Measurements from ENCODE around the gene MADCAM1. TPM values are rescaled to one million over a fixed set of nuclear protein-coding genes. Genes with fewer than 3 reads are reported as not detected.
A peak's percentile ranks its signal among the peaks of the same experiment; 100 is the strongest.

MADCAM1 gene
- total RNA-seq, 1 donor from 2014 or later: 1.2 TPM

DNA sequence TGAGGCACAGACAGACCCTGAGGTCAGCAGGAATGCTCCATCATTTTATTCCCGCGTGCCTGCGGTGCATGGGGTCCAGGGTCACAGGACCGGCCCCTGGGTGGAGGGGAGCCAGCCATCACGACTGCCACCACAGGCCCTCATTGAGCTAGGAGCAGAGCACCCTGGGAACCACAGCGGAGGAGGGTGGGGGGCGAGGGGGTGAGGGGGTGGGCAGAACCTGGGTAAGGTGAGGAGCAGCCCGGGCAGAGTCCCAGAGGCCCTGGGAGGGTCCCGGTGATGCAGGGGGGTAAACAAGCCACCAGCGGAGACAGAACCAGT is 1.2 kb upstream of the MADCAM1 start:
- Histone ChIP-seq H3K4me1 (no peaks in the 10 kb centered on the region), H3K9me3 (no peaks in the 10 kb centered on the region), H3K4me3 (no peak overlapping the region), H3K36me3 (no peaks in the 10 kb centered on the region), H3K27me3 (peaks cover 33% of the 10 kb centered on the region), H3K27ac (no peak overlapping the region)
- TF ChIP-seq, protein P1, sequence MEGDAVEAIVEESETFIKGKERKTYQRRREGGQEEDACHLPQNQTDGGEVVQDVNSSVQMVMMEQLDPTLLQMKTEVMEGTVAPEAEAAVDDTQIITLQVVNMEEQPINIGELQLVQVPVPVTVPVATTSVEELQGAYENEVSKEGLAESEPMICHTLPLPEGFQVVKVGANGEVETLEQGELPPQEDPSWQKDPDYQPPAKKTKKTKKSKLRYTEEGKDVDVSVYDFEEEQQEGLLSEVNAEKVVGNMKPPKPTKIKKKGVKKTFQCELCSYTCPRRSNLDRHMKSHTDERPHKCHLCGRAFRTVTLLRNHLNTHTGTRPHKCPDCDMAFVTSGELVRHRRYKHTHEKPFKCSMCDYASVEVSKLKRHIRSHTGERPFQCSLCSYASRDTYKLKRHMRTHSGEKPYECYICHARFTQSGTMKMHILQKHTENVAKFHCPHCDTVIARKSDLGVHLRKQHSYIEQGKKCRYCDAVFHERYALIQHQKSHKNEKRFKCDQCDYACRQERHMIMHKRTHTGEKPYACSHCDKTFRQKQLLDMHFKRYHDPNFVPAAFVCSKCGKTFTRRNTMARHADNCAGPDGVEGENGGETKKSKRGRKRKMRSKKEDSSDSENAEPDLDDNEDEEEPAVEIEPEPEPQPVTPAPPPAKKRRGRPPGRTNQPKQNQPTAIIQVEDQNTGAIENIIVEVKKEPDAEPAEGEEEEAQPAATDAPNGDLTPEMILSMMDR (IDR thresholded peaks at IDR 0.05): no peak
- intact Hi-C loops (cut with DNase I): no loop called here
- DNase-seq: no peak
- ATAC-seq: no peak

DNA sequence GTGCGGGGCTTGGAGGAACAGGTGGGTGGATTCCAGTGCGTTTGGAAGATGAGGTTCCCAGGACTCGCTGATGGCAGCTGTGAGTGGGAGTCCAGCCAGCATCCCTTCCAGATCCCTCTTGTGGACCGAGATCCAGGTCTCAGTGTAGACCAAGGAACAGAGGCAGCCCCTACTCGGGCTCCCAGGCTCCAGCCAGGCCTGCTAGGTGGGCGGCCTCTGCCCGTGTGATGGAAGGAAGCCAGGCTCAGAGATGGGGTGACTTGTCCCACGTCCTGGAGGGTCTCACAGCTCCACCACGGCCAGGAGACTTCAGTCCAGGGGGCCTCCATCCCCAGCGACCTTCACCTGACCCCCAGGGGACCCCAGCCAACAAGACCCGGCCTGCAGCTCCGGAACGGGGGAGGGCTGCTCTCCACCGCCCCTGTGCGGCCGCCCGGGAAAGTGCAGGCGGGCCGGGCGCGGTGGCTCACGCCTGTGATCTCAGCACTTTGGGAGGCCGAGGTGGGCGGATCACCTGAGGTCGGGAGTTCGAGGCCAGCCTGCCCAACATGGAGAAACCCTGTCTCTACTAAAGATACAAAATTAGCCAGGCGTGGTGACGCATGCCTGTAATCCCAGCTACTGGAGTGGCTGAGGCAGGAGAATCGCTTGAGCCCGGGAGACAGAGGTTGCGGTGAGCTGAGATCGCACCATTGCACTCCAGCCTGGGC is 729 bp upstream of the MADCAM1 start:
- H3K27me3 ChIP-seq: peaks cover 34% of the 10 kb centered on the region
- no peaks in the 10 kb centered on the region for H3K36me3 ChIP-seq
- H3K9me3 ChIP-seq: no peaks in the 10 kb centered on the region
- H3K27ac ChIP-seq: no peak overlapping the region
- H3K4me1 ChIP-seq: no peaks in the 10 kb centered on the region
- intact Hi-C loops (cut with DNase I): no loop called here
- TF ChIP-seq, protein P1 (IDR thresholded peaks at IDR 0.05): peak; percentile 66
- peak; percentile 51 for ATAC-seq
- no peak overlapping the region for H3K4me3 ChIP-seq
- peak; percentile 67 for DNase-seq

DNA sequence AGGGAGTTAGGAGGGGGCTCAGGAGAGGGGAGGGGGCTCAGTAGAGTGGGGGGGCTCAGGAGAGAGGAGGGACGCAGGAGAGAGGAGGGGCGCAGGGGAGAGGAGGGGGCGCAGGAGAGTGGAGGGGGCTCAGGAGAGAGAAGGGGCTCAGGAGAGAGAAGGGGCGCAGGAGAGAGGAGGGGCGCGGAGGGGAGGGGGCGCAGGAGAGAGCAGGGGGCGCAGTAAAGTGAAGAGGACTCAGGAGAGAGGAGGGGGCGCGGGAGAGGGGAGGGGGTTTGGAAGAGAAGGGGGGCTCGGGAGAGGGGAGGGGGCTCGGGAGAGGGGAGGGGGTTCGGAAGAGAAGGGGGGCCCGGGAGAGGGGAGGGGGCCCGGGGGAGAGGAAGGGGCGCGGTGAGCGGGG is 700 bp downstream of the MADCAM1 start:
- no peaks in the 10 kb centered on the region for H3K4me1 ChIP-seq
- no peaks in the 10 kb centered on the region for H3K36me3 ChIP-seq
- no peak overlapping the region for H3K27ac ChIP-seq
- intact Hi-C loops (cut with DNase I): no loop called here
- no peaks in the 10 kb centered on the region for H3K9me3 ChIP-seq
- TF ChIP-seq, protein P1 (IDR thresholded peaks at IDR 0.05): no peak
- no peak for ATAC-seq
- no peak for DNase-seq
- H3K27me3 ChIP-seq: peaks cover 34% of the 10 kb centered on the region
- H3K4me3 ChIP-seq: no peak overlapping the region

DNA sequence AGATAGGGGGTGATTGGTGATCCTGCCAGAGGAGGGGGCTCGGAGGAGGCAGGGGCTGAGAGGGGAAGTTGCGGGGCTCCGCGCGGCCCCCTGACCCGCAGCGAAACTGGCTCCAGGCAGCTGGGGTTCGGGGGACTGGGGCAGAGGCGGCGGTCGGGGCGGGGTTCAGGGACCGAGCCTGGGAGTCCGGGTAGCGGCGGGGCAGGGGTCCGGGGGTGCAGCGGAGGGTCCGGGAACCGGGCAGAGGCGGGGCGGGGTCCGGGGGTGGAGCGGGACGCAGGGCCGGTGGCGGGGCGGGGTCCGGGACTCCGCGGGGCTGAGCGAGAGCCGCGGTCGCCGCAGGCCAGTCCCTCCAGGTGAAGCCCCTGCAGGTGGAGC is 1.2 kb downstream of the MADCAM1 start:
- TF ChIP-seq, protein P1 (IDR thresholded peaks at IDR 0.05): no peak
- Histone ChIP-seq H3K4me3 (no peak overlapping the region), H3K27me3 (peaks cover 34% of the 10 kb centered on the region), H3K9me3 (no peaks in the 10 kb centered on the region), H3K4me1 (no peaks in the 10 kb centered on the region), H3K27ac (no peak overlapping the region), H3K36me3 (no peaks in the 10 kb centered on the region)
- intact Hi-C loops (cut with DNase I): no loop called here
- DNase-seq (peak; percentile 65), ATAC-seq (no peak)

DNA sequence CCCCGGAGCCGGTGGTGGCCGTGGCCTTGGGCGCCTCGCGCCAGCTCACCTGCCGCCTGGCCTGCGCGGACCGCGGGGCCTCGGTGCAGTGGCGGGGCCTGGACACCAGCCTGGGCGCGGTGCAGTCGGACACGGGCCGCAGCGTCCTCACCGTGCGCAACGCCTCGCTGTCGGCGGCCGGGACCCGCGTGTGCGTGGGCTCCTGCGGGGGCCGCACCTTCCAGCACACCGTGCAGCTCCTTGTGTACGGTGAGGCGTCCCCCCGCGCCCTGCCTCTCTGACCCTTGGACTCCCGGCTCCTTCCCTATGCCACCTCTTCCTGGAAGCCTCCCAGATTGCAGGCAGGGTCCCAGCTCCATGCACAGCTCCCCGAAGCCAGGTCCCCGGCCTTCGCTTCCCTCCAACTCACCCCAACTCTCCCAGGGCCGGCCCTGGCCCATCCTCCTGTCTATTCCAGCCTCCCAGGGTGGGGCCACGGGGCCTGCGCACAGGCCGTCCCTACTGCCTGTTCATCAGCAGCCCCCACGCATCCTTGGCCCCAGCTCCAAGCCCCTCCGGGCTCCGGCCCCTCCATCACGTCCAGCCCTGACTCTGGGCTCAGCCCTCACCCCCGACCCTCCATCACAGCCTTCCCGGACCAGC is 1.7 kb downstream of the MADCAM1 start:
- no peaks in the 10 kb centered on the region for H3K9me3 ChIP-seq
- ATAC-seq (no peak), DNase-seq (no peak)
- intact Hi-C loops (cut with DNase I): no loop called here
- no peaks in the 10 kb centered on the region for H3K36me3 ChIP-seq
- H3K4me1 ChIP-seq: no peaks in the 10 kb centered on the region
- no peak overlapping the region for H3K4me3 ChIP-seq
- no peak overlapping the region for H3K27ac ChIP-seq
- TF ChIP-seq, protein P1 (IDR thresholded peaks at IDR 0.05): no peak
- peaks cover 34% of the 10 kb centered on the region for H3K27me3 ChIP-seq
